ENCODE data around the gene SCIN.
"Not testable (repeated sequence)": the region's sequence is repeated elsewhere in the genome, so short reads cannot be mapped to it uniquely, and the experiment has no call there.

The SCIN gene

DNA sequence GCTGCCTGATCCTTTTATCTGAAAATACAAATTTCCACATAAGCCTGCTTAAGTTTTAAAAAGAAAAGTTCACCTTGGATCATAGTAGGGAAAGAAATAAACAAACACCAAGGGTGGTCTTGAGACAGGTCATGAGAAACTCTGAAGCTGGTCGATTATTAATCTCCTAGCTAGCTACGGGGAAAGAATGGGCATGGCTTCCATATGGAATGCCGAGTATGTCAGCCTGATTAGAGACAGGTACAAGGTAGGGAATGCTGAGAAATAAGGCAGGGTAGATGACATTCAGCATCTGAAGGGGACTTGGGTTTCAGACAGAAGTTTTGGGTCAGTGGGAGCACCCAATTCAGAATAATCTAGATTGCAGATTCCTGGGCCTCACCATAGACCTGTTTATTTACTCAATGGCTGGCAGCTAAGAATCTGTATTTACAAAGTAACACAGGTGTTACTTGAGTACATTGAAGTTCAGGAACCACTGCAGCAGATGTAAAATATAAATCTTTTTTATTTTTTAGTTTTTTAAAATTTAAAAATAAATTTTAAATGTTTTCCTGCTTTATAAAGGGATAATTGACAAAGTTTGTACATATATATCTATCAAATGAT lies 49.0 kb downstream of the SCIN start:
- no peak for DNase-seq (ENCODE audit: low read depth)

DNA sequence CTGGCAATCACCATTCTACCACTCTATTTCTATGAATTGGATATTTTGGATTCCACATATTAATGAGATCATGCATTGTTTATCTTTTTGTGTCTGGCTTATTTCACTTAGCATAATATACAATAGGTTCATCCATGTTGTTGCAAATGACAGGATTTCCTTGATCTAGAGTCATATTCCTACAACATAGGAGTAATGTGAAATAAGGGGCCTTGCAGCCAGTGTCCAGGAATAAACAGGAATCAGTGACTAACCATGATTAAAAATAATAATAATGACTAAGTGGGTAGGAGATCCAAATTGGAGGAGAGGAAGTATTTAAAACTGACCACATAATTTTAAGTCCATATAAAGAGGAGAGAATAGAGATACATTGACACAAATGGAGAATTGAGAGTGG lies 49.9 kb downstream of the SCIN start:
- DNase-seq (ENCODE audit: low read depth), result no peak

DNA sequence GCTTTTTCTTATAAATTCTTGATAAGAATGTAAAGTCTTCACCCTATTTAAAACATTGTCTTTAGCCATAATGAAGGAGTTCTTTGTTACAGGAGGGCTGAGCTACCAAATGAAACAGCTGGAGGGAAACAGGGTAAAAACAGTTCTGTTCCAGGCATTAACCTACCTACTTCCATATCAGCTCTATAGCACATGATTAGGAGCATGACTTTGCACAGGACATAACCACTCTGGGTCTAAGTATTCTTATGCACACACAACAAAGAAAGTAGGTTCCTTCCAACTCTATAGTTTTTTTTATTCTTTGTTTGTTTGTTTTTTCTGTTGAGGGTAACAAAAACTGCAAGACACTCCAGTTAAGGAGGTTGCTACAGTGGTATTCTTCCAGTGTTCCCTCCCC lies 52.7 kb downstream of the SCIN start:
- DNase-seq (ENCODE audit: low read depth), result no peak

GRCh38 chr7:12623885-12624498 lies 53.5 kb downstream of the SCIN start:
- DNase-seq (ENCODE audit: low read depth), result no peak

GRCh38 chr7:12625836-12626235 lies 55.3 kb downstream of the SCIN start:
- DNase-seq (ENCODE audit: low read depth), result no peak

GRCh38 chr7:12629816-12630512 lies 59.4 kb downstream of the SCIN start:
- no peak for DNase-seq (ENCODE audit: low read depth)

GRCh38 chr7:12630513-12630819 lies 59.9 kb downstream of the SCIN start:
- DNase-seq (ENCODE audit: low read depth), result no peak

DNA sequence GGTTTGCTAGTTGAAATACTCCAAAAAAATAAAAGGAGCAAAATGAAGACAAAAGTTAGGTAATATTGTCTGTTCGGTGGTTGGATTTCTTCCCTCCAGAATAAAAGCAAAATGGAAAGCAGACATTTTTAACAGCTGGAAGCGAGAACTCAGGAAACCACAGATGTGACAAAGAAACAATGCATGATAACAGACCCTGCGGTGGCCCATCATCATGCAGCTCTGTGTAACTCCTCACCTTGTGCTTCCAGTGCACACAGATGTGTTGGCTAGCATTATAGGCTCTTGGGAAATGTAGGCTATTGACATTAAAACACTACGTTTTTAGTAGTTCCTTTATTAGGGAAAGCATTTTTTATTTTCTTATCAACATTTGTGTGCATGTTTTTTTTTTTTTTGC lies 63.1 kb downstream of the SCIN start:
- no peak for DNase-seq (ENCODE audit: low read depth)

DNA sequence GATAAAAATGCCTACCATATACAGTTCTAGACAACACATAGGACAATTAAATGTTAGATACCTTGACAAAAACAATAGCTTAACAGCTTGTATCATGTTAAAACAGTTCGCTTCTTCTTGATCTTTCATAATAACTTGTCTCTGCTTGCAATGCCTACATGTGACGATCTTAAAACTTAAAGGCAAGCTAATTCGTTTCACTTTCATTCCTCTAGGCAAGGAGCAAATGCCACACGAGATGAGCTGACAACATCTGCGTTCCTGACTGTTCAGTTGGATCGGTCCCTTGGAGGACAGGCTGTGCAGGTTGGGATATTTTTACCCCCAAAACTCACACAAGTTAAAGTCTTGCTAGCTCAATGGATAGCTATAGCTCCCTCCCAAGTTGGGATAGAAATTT lies 65.3 kb downstream of the SCIN start:
- DNase-seq (ENCODE audit: low read depth), result peak; percentile 21

DNA sequence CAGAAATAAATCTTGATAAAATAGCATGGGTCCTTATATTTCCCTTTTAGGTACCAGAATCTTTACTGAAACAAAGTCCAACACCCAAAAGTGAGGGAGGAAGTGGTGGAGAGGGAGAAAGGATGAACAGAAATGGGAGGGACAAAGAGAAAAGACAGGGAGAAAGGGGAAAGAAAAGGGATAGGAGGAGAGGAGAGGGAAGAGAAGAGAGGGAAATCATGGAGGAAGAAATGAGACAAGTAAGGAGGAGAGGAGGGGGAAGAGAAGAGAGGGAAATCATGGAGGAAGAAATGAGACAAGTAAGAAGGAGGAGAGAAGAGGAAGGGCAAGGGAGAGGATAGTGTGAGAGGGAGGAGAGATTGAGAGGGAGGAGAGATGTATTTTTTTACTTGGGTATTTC lies 66.8 kb downstream of the SCIN start:
- no peak for DNase-seq (ENCODE audit: low read depth)

DNA sequence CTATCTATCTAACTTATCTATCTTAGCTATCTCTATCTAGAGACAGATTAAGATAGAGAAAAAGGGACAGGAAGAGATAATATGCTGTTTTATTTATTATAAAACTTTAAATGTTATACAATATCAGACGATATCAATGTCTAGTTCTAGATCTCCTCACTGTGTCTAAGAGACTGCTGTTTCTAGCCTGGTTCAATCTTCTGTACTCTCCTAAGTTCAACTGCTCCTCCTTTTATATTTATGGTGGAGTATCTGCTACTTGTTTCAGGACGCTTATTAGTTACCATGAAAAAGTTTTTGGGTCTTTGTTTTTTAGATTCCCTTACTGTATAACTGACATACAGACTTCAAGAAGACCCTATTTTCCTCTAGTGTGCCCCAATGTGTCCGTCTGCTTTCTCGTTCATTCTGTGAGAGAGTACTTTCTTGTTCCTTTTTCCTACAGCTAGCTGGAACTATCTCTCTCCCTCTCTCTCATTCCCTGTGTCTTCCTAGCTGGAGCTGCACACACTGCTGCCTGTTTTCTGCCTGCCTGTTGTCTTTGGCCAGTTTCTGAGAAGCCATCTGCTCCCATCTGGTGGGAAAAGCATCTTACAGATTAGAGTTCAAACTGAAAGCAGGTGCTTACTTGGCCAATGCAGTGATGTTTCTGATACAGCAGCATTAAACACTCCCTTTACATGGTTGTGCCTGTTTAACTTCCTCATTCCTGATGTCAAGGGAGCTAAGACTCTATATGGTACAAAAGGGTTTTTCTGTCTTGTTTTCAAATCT lies 67.5 kb downstream of the SCIN start:
- DNase-seq (ENCODE audit: low read depth), result no peak

DNA sequence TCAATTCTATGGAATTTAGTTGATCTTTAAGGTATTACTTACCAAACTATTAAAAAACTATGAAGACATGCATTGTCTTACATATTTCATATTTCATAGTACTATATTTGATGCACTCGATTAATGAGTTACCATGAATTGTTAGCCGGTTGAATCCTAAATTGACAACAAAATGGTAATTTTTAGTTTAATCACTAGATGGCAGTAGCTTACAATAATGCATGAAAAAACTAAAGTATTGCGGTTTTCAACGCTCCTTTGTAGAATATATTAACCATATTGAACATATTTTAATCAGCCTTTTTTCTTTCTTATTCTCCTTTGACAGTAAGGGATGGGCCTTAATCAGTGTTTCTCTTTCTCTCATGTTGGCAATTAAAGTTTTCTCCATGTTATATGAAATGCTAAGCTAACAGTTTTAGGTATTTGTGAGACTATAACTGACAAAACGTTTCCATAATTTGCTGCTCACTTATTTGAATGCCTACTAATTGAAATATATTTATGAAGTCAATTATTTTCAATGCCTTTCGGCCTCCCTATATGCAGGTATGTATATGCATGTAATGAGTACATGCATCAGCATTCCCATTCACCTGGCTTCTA lies 68.4 kb downstream of the SCIN start:
- DNase-seq (ENCODE audit: low read depth), result peak; percentile 32

DNA sequence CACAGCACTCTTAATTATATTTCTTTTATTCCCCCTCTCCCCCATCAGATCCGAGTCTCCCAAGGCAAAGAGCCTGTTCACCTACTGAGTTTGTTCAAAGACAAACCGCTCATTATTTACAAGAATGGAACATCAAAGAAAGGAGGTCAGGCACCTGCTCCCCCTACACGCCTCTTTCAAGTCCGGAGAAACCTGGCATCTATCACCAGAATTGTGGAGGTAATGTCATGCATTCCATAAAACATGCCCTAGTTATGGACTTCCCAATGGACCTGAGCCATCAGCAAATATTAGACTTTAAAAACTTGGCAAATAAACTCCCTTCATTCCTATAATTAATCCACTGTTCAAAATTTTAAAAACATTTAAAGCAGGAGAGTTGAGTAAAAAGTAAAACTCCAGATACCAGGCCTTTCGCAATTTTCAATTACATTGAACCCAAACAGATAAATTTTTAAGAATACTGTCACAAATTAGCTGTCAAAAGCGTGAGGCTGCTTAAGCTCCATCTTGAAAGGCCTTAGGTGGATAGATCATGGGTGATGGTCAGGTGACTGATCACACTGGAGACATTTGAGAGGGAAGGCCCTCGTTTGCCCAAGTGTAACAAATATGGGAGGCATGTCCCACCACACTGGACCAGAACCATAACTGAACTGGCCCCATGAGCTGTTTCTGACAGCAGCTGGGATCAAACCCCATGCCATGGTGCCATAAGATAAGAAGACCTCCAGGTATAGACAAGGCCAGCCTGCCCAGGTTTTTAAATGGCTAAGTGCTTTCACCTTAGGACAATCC lies 70.0 kb downstream of the SCIN start:
- DNase-seq (ENCODE audit: low read depth), result no peak

- no peak for DNase-seq (ENCODE audit: low read depth)
Observed at GRCh38 chr7:12641196-12641595, 70.7 kb downstream of the SCIN start.

DNA sequence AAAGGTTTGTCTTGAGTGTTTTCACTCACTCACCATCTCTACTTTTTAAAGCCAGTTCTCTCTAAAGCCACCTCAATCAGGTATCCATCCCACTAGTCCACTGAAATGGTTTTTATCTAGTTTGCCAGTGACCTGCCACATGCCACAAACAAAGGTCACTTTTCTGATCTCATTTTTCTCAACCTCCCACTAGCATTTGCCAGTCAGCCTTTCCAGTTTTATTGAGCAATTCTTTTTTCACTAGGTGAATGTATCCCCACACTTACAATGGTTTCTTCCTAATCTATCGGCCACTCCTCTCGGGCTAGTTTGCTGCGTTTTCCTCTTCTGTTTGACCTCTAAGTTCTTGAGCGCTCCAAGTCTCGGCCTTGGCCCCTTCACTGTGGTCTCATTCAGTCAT lies 72.0 kb downstream of the SCIN start:
- DNase-seq (ENCODE audit: low read depth), result no peak

GRCh38 chr7:12643001-12643643 lies 72.6 kb downstream of the SCIN start:
- DNase-seq (ENCODE audit: low read depth), result no peak

DNA sequence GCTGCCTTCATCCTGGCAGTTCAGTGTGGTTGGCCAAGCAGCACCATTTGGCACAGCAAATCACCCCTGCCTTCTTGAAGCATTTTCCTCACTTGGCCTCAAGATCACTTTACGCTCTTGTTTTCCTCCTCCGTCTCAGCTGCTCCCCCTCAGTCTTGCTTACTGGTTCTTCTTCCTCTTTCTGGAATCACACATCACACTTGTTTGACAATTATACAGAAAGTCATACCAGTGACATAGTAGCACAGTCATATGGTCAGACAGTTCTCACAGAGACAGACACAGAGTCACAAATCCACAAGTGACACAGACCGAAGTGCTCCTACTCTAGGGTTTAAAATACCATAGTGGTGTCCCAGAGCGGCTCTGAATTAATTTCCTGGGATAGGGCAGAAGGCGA lies 73.1 kb downstream of the SCIN start:
- peak; percentile 32 for DNase-seq (ENCODE audit: low read depth)

DNA sequence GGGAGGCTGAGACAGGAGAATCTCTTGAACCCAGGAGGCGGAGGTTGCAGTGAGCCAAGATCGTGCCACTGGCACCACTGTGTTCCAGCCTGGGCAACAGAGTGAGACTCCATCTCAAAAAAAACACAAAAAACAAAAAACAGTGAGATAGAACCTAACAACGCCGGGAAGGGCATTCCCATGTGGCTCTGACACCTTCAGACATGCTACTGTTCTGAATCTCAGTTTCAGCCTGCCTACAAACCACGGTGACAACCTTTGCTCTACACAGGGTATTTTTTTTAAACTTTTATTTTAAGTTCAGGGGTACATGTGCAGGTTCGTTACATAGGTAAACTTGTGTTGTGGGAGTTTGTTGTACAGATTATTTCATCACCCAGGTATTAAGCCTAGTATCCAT lies 74.7 kb downstream of the SCIN start:
- not testable (repeated sequence) for DNase-seq (ENCODE audit: low read depth)

DNA sequence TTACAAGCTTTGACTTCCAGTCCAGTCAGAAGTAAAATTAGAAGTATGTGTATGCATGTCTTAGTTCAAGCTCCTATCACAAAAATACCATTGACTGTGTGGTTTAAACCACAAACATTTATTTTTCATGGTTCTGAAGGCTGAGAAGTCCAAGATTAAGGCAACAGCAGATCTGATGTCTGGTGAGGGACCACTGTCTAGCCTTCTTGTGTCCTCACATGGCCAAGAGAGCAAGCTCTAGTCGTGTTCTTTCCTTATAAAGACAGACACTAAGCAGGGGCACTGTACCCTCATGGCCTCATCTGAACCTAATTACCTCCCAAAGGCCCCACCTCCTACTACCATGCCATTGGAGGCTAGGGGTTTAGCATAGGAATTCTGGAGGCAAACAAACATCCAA lies 75.6 kb downstream of the SCIN start:
- DNase-seq (ENCODE audit: low read depth), result no peak

DNA sequence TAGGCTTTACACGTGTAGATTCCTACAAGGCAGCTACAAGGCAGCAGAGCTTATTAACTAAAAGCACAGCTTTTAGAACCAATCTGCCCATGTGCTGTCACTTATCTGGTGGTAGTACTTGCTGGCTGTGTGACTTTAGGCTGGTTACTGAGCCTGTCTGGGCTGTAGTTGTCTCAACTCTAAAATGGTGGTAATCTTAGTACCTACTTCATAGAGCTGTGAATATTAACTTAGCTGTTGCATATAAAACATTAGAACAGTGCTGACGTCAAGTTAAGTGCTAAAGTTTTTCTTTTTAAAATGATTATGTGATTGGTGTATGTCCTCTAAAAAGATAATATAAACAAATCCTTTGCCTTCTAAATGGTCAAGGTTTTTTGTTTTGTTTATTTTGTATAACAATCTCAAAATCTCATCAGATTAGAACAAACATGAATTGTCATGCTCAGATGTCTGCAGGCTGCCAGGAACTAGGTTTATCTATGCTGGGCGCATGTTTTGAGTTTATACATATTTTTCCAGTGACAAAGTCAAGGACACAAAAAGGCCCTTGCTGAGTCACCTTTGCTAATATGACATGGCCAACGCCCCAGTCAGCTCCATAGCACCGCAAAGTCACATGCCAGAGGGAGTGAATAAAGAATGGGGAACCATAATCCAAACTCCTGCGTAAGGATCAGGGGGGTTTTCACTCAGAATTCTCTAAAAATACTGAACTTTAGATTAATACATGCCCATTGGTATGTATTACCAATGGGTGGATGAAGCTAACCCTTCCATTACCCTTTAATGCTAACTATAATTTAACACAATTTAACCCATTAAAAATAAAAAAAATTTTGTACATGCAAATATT lies 77.1 kb downstream of the SCIN start:
- peak; percentile 40 for DNase-seq (ENCODE audit: low read depth)

All from fibroblast of gingiva (primary cell).